CD14-positive monocyte (primary cell): ENCODE measurements around the gene ZFY. TPM values are rescaled to one million over a fixed set of nuclear protein-coding genes. Genes with fewer than 3 reads are reported as not detected.

Experiments
- DNase-seq, 3 donors: peaks; one replicate each; pipeline ENCODE4 v3.0.0-alpha.2; 2011 to 2022
- H2AFZ ChIP-seq: 2 replicates; pipeline ENCODE4 v1.6.0; 2012; ENCODE audit warnings: mild to moderate bottlenecking, low read depth, low read length, inconsistent platforms; ENCODE audit not compliant: insufficient read depth, poor library complexity, severe bottlenecking
- H3K27ac ChIP-seq, 2 donors: 1 replicate in 1 of 2; 2 replicates in 1 of 2; pipeline ENCODE4 v1.5.1; 2012 to 2013; ENCODE audit warnings: low read length in 2 of 2, control low read depth in 1 of 2, inconsistent platforms in 1 of 2, low read depth in 1 of 2, mild to moderate bottlenecking in 1 of 2
- H3K27me3 ChIP-seq, 2 donors: one replicate each; pipeline versions ENCODE4 v1.6.0 to v1.6.1; 2011 to 2013; ENCODE audit warnings: low read length in 2 of 2; ENCODE audit not compliant: control insufficient read depth in 2 of 2, insufficient read depth in 2 of 2
- H3K36me3 ChIP-seq, 2 donors: replicated peaks in 1 of 2; 1 replicate in 1 of 2; 2 replicates in 1 of 2; pipeline versions ENCODE4 v1.5.1 to v1.6.1; 2012 to 2013; ENCODE audit warnings: low read length in 2 of 2, control low read depth in 1 of 2, inconsistent platforms in 1 of 2, mild to moderate bottlenecking in 1 of 2; ENCODE audit not compliant: insufficient read depth in 2 of 2, control insufficient read depth in 1 of 2
- H3K4me1 ChIP-seq, 2 donors: 1 replicate in 1 of 2; 2 replicates in 1 of 2; pipeline versions ENCODE4 v1.5.1 to v1.6.1; 2012 to 2013; ENCODE audit warnings: low read length in 2 of 2, control low read depth in 1 of 2, inconsistent platforms in 1 of 2, mild to moderate bottlenecking in 1 of 2, moderate library complexity in 1 of 2; ENCODE audit not compliant: insufficient read depth in 2 of 2, control insufficient read depth in 1 of 2
- H3K4me2 ChIP-seq: replicated peaks from 2 replicates; pipeline ENCODE3; 2012; ENCODE audit warnings: low read length, moderate library complexity, mild to moderate bottlenecking; ENCODE audit not compliant: poor library complexity, severe bottlenecking; ENCODE audit errors: extremely low read depth
- H3K4me3 ChIP-seq, 3 experiments: fragments of 200-600 bp in 1 of 3; sonication (generic) in 1 of 3; replicated peaks in 1 of 3; 1 replicate in 2 of 3; 2 replicates in 1 of 3; pipeline ENCODE4 v1.5.1; 2011 to 2013; ENCODE audit warnings: low read length in 3 of 3, mild to moderate bottlenecking in 3 of 3, control low read depth in 2 of 3, low read depth in 2 of 3, inconsistent platforms in 1 of 3, moderate library complexity in 1 of 3
- H3K79me2 ChIP-seq: 2 replicates; pipeline ENCODE4 v1.6.0; 2012; ENCODE audit warnings: mild to moderate bottlenecking, control low read depth, inconsistent platforms, low read length, moderate library complexity; ENCODE audit not compliant: insufficient read depth
- H3K9ac ChIP-seq: 2 replicates; pipeline ENCODE4 v1.6.0; 2017; ENCODE audit warnings: low read length, mild to moderate bottlenecking; ENCODE audit not compliant: insufficient read depth, poor library complexity, severe bottlenecking
- H3K9me3 ChIP-seq, 2 donors: replicated peaks in 1 of 2; 1 replicate in 1 of 2; 2 replicates in 1 of 2; pipeline versions ENCODE4 v1.5.1 to v1.6.1; 2012 to 2013; ENCODE audit warnings: low read length in 2 of 2, control low read depth in 1 of 2; ENCODE audit not compliant: control insufficient read depth in 1 of 2, insufficient read depth in 1 of 2
- H4K20me1 ChIP-seq: 2 replicates; pipeline ENCODE4 v1.6.0; 2012; ENCODE audit warnings: mild to moderate bottlenecking, low read length, control low read depth, moderate library complexity; ENCODE audit not compliant: insufficient read depth
- H3K27ac Mint-ChIP-seq, 7 donors: one replicate each; pipeline ENCODE4 v1.8.0; 2020; ENCODE audit warnings: mild to moderate bottlenecking in 7 of 7, mixed read lengths in 7 of 7, moderate library complexity in 6 of 7, inconsistent platforms in 2 of 7
- H3K27me3 Mint-ChIP-seq, 3 donors: one replicate each; pipeline ENCODE4 v1.8.0; 2021 to 2022; ENCODE audit warnings: low read depth in 3 of 3, mild to moderate bottlenecking in 3 of 3, mixed read lengths in 3 of 3, moderate library complexity in 3 of 3, inconsistent platforms in 1 of 3
- H3K36me3 Mint-ChIP-seq, 2 donors: one replicate each; pipeline ENCODE4 v1.8.0; 2020; ENCODE audit warnings: mixed read lengths in 2 of 2, inconsistent platforms in 1 of 2, mild to moderate bottlenecking in 1 of 2
- H3K4me1 Mint-ChIP-seq: one replicate; pipeline ENCODE4 v1.8.0; 2020; ENCODE audit warnings: mild to moderate bottlenecking, mixed read lengths
- H3K4me3 Mint-ChIP-seq, 2 donors: one replicate each; pipeline ENCODE4 v1.8.0; 2020; ENCODE audit warnings: mild to moderate bottlenecking in 2 of 2, mixed read lengths in 2 of 2, moderate library complexity in 1 of 2
- H3K9me3 Mint-ChIP-seq, 7 donors: one replicate each; pipeline ENCODE4 v1.8.0; 2020 to 2022; ENCODE audit warnings: mixed read lengths in 7 of 7, mild to moderate bottlenecking in 6 of 7, moderate library complexity in 6 of 7, inconsistent platforms in 2 of 7
- WGBS: methylation state at CpG from one replicate; pipeline ENCODE4 v1.1.5; 2013; ENCODE audit warnings: missing lambda C conversion rate; ENCODE audit not compliant: insufficient coverage; 5-methylcytosine and 5-hydroxymethylcytosine counted together
- intact Hi-C, 2 donors: fragments of 100-400 bp; cut with micrococcal nuclease; formaldehyde crosslinking; loops; one replicate each; pipeline versions ENCODE4 v1.15.0 to v1.15.1; 2023
- polyA plus RNA-seq, 3 donors: library from polyadenylated mRNA; depleted of rRNA in 1 of 3; unstranded in 2 of 3; stranded (reverse) in 1 of 3; fragments of 300-500 nt in 2 of 3; fragments of >200 nt in 1 of 3; fragmentation: Illumina TruSeq in 2 of 3; gene quantifications; 1 replicate in 2 of 3; 2 replicates in 1 of 3; pipeline ENCODE4 v1.2.3, GENCODE V29; 2012 to 2021
- TF ChIP-seq, protein P1 (sequence below): fragments of 200-600 bp; IDR thresholded peaks from one replicate; pipeline ENCODE4 v1.8.0; 2022; ENCODE audit warnings: antibody characterized with exemption, mild to moderate bottlenecking

Gene ZFY
- polyA plus RNA-seq, 3 donors: not detected

- Mint-ChIP-seq H3K27ac (no peak overlapping the region), H3K9me3 (no peaks in the 10 kb centered on the region), H3K27me3 (no peaks in the 10 kb centered on the region), H3K4me3 (no peak overlapping the region), H3K4me1 (peaks cover 12% of the 10 kb centered on the region), H3K36me3 (peaks cover 0 to 28% of the 10 kb centered on the region in 2 donors)
- H3K4me3 ChIP-seq: no peak overlapping the region
- no CpG with 5 or more reads among the region's 3 CpGs for WGBS
- H3K27me3 ChIP-seq: no peaks in the 10 kb centered on the region
- H4K20me1 ChIP-seq: no peaks in the 10 kb centered on the region
- H3K4me1 ChIP-seq: no peaks in the 10 kb centered on the region
- intact Hi-C loops: no loop called here
- no peaks in the 10 kb centered on the region for H3K36me3 ChIP-seq
- TF ChIP-seq, protein P1, sequence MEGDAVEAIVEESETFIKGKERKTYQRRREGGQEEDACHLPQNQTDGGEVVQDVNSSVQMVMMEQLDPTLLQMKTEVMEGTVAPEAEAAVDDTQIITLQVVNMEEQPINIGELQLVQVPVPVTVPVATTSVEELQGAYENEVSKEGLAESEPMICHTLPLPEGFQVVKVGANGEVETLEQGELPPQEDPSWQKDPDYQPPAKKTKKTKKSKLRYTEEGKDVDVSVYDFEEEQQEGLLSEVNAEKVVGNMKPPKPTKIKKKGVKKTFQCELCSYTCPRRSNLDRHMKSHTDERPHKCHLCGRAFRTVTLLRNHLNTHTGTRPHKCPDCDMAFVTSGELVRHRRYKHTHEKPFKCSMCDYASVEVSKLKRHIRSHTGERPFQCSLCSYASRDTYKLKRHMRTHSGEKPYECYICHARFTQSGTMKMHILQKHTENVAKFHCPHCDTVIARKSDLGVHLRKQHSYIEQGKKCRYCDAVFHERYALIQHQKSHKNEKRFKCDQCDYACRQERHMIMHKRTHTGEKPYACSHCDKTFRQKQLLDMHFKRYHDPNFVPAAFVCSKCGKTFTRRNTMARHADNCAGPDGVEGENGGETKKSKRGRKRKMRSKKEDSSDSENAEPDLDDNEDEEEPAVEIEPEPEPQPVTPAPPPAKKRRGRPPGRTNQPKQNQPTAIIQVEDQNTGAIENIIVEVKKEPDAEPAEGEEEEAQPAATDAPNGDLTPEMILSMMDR: no peak
- no peaks in the 10 kb centered on the region for H3K79me2 ChIP-seq
- H3K27ac ChIP-seq: no peak overlapping the region
- H3K9ac ChIP-seq: no peak overlapping the region
- no peak overlapping the region for H3K4me2 ChIP-seq
- H3K9me3 ChIP-seq: no peaks in the 10 kb centered on the region
- no peak for DNase-seq
- no peak overlapping the region for H2AFZ ChIP-seq
Observed at GRCh38 chrY:2955561-2955960, 20.4 kb downstream of the ZFY start.

DNA sequence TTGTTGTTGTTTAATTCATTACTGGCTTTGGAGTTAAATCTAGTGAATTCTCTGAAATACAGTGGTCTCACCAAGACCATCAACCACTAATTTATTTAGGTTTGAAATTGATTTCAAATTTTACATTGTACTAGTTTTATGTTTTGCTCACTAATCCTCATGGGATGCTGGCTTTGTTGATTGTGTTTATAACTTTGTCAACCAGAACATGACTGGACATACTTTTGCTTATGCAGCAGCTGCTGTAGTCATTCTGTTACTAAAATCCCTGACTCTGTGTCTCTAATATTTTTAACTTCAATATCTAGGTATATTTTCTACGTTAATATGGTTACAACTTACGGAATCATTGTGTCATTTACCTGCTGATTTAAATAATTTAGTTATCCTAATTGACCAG is 26.9 kb downstream of the ZFY start:
- peaks cover 0 to 21% of the 10 kb centered on the region in 2 donors for H3K36me3 Mint-ChIP-seq
- no peak for DNase-seq
- H3K4me2 ChIP-seq: no peak overlapping the region
- no peak overlapping the region for H2AFZ ChIP-seq
- peaks cover 0 to 5% of the 10 kb centered on the region in 2 donors for H3K4me1 ChIP-seq
- H4K20me1 ChIP-seq: no peaks in the 10 kb centered on the region
- no peak overlapping the region for H3K27ac ChIP-seq
- H3K27me3 ChIP-seq: no peaks in the 10 kb centered on the region
- peaks cover 14% of the 10 kb centered on the region for H3K4me1 Mint-ChIP-seq
- H3K9me3 Mint-ChIP-seq: no peaks in the 10 kb centered on the region
- WGBS: no CpG with 5 or more reads among the region's 2 CpGs
- TF ChIP-seq, protein P1: no peak
- no peaks in the 10 kb centered on the region for H3K27me3 Mint-ChIP-seq
- H3K4me3 ChIP-seq: no peak overlapping the region
- no peak overlapping the region for H3K9ac ChIP-seq
- H3K27ac Mint-ChIP-seq: no peak overlapping the region
- no peak overlapping the region for H3K4me3 Mint-ChIP-seq
- intact Hi-C loops: no loop called here
- no peaks in the 10 kb centered on the region for H3K79me2 ChIP-seq
- no peaks in the 10 kb centered on the region for H3K9me3 ChIP-seq
- no peaks in the 10 kb centered on the region for H3K36me3 ChIP-seq
